HepG2 (cell line): ENCODE measurements around the gene FUCA2. TPM values are rescaled to one million over a fixed set of nuclear protein-coding genes. Genes with fewer than 3 reads are reported as not detected.

Experiments used
- ATRX ChIP-seq: sonication (generic); formaldehyde crosslinking; IDR thresholded peaks from 2 replicates; pipeline ENCODE4 v1.4.0; 2020; ENCODE audit warnings: missing genetic modification reagents, borderline replicate concordance
- CERS6 ChIP-seq: sonication (generic); formaldehyde crosslinking; IDR thresholded peaks from 2 replicates; pipeline ENCODE4 v1.5.0; 2020; ENCODE audit warnings: missing genetic modification reagents
- DPF2 ChIP-seq: sonication (generic); formaldehyde crosslinking; IDR thresholded peaks from 2 replicates; pipeline ENCODE4 v1.4.0; 2020; ENCODE audit warnings: mild to moderate bottlenecking, low read depth, missing genetic modification reagents, borderline replicate concordance
- GFI1 ChIP-seq: sonication (generic); formaldehyde crosslinking; IDR thresholded peaks from 2 replicates; pipeline ENCODE4 v1.5.0; 2020; ENCODE audit warnings: missing genetic modification reagents, mild to moderate bottlenecking, borderline replicate concordance
- HMG20B ChIP-seq: conservative IDR thresholded peaks from 2 replicates; pipeline ENCODE4 v1.6.1; 2016; ENCODE audit warnings: missing genetic modification reagents, missing compliant biosample characterization
- IKZF4 ChIP-seq: sonication (generic); formaldehyde crosslinking; IDR thresholded peaks from 2 replicates; pipeline ENCODE4 v1.5.1; 2020; ENCODE audit warnings: borderline replicate concordance, mild to moderate bottlenecking, low read depth, missing genetic modification reagents; ENCODE audit errors: not compliant biosample characterization
- KMT2A ChIP-seq: sonication (generic); formaldehyde crosslinking; IDR thresholded peaks from 2 replicates; pipeline ENCODE4 v1.4.0; 2020; ENCODE audit warnings: missing genetic modification reagents
- MAZ ChIP-seq, 2 experiments: sonication (generic) in 1 of 2; formaldehyde crosslinking in 1 of 2; IDR thresholded peaks; 2 replicates each; pipeline versions ENCODE4 v1.5.0 to v1.6.1; 2012 to 2020; ENCODE audit warnings: low read depth in 2 of 2, mild to moderate bottlenecking in 2 of 2, borderline replicate concordance in 1 of 2, improper control_type of control experiment in 1 of 2, low read length in 1 of 2, missing genetic modification reagents in 1 of 2, moderate library complexity in 1 of 2
- MTA3 ChIP-seq: sonication (generic); formaldehyde crosslinking; IDR thresholded peaks from 2 replicates; pipeline ENCODE4 v1.4.0; 2020; ENCODE audit warnings: missing genetic modification reagents
- NPAS2 ChIP-seq: sonication (generic); formaldehyde crosslinking; IDR thresholded peaks from 2 replicates; pipeline ENCODE4 v1.8.0; 2022; ENCODE audit warnings: mild to moderate bottlenecking, missing genetic modification reagents, borderline replicate concordance
- NR0B2 ChIP-seq: sonication (generic); formaldehyde crosslinking; IDR thresholded peaks from 2 replicates; pipeline ENCODE4 v1.4.0; 2020; ENCODE audit warnings: mild to moderate bottlenecking, missing genetic modification reagents
- SRSF4 ChIP-seq: fragments of 200-400 bp; formaldehyde crosslinking; IDR thresholded peaks from one replicate; pipeline ENCODE4 v1.6.1; 2018; ENCODE audit warnings: mild to moderate bottlenecking, low read depth, low read length, moderate library complexity; ENCODE audit not compliant: poor library complexity, severe bottlenecking
- SSRP1 ChIP-seq: IDR thresholded peaks from 2 replicates; pipeline ENCODE4 v1.6.1; 2016; ENCODE audit warnings: control low read depth
- STAT6 ChIP-seq: sonication (generic); formaldehyde crosslinking; IDR thresholded peaks from 2 replicates; pipeline ENCODE4 v1.4.0; 2020; ENCODE audit warnings: missing genetic modification reagents, mild to moderate bottlenecking, borderline replicate concordance
- THAP11 ChIP-seq: IDR thresholded peaks from 2 replicates; pipeline ENCODE4 v1.6.1; 2016; ENCODE audit warnings: missing biosample characterization, missing genetic modification reagents
- ZFAT ChIP-seq: sonication (generic); formaldehyde crosslinking; conservative IDR thresholded peaks from 2 replicates; pipeline ENCODE4 v1.8.1; 2023; ENCODE audit warnings: missing genetic modification reagents, inconsistent platforms
- ZKSCAN5 ChIP-seq: sonication (generic); formaldehyde crosslinking; IDR thresholded peaks from 2 replicates; pipeline ENCODE4 v1.5.1; 2020; ENCODE audit warnings: mild to moderate bottlenecking, missing genetic modification reagents
- ZNF232 ChIP-seq: sonication (generic); formaldehyde crosslinking; IDR thresholded peaks from 2 replicates; pipeline ENCODE4 v1.4.0; 2020; ENCODE audit warnings: missing genetic modification reagents, borderline replicate concordance
- ZNF574 ChIP-seq: sonication (generic); formaldehyde crosslinking; IDR thresholded peaks from 2 replicates; pipeline ENCODE4 v1.4.0; 2020; ENCODE audit warnings: missing genetic modification reagents
- ZNF703 ChIP-seq: sonication (generic); formaldehyde crosslinking; IDR thresholded peaks from 2 replicates; pipeline ENCODE4 v1.5.1; 2020; ENCODE audit warnings: missing genetic modification reagents, mild to moderate bottlenecking, moderate library complexity, borderline replicate concordance
- ZNF724P ChIP-seq: sonication (generic); formaldehyde crosslinking; IDR thresholded peaks from 2 replicates; pipeline ENCODE4 v1.8.0; 2022; ENCODE audit warnings: missing genetic modification reagents, borderline replicate concordance
- polyA plus RNA-seq, 8 experiments: library from polyadenylated mRNA; depleted of rRNA in 3 of 8; stranded (reverse) in 7 of 8; unstranded in 1 of 8; fragments of >200 nt; fragmentation: Illumina TruSeq in 4 of 8; extraction: Trizol in 4 of 8; gene quantifications; 2 replicates each; pipeline versions ENCODE4 v1.2.1 to v1.2.3, GENCODE V29; 2011 to 2016; ENCODE audit warnings: low read depth in 4 of 8, missing spikeins in 1 of 8, mixed read lengths in 1 of 8; ENCODE audit not compliant: insufficient read depth in 1 of 8
- total RNA-seq, 5 experiments: library from RNA; depleted of rRNA; stranded (reverse); fragments of >200 nt; fragmentation: Illumina TruSeq; extraction: Trizol; gene quantifications; 2 replicates each; pipeline ENCODE4 v1.2.3, GENCODE V29; 2016; ENCODE audit warnings: low read depth in 1 of 5

The FUCA2 gene
- total and polyA plus RNA-seq, 2 of the 13 experiments (the other 11 are each of a cell fraction or from before 2014, with no cell fraction given): 87.4 to 144 TPM

GRCh38 chr6:143535189-143535614, 23.7 kb upstream of the FUCA2 start (continued):
- TF ChIP-seq STAT6 (CRISPR knock-in tag) (no peak), ZKSCAN5 (CRISPR knock-in tag) (no peak), SRSF4 (no peak), GFI1 (CRISPR knock-in tag) (peak; percentile 97), CERS6 (no peak), NPAS2 (CRISPR knock-in tag) (no peak), MTA3 (CRISPR knock-in tag) (no peak), HMG20B (peak; percentile 64), THAP11 (peak; percentile 37; the same call in 1 of the 2 replicates), ZNF724P (CRISPR knock-in tag) (no peak), NR0B2 (CRISPR knock-in tag) (no peak), ATRX (CRISPR knock-in tag) (no peak), IKZF4 (CRISPR knock-in tag) (no peak), ZNF232 (CRISPR knock-in tag) (no peak), KMT2A (CRISPR knock-in tag) (no peak), ZFAT (CRISPR knock-in tag) (no peak), ZNF574 (CRISPR knock-in tag) (no peak), ZNF703 (CRISPR knock-in tag) (no peak), MAZ (IDR thresholded peaks at IDR 0.05; ENCODE audit: borderline replicate concordance, low read depth, low read length) (no peak), MAZ (CRISPR knock-in tag; IDR thresholded peaks at IDR 0.05; ENCODE audit: low read depth) (no peak), DPF2 (CRISPR knock-in tag) (no peak), SSRP1 (no peak)
